HG03439 (cell line): ENCODE results near the gene DRC1.
A peak's percentile ranks its signal among the peaks of the same experiment; 100 is the strongest.

Experiments
- ATAC-seq: cut with Tn5 transposase; IDR thresholded peaks from one replicate; pipeline ENCODE4 v1.9.1; 2021; ENCODE audit warnings: mild to moderate bottlenecking, moderate library complexity; ENCODE audit not compliant: unreplicated experiment

Gene DRC1

DNA sequence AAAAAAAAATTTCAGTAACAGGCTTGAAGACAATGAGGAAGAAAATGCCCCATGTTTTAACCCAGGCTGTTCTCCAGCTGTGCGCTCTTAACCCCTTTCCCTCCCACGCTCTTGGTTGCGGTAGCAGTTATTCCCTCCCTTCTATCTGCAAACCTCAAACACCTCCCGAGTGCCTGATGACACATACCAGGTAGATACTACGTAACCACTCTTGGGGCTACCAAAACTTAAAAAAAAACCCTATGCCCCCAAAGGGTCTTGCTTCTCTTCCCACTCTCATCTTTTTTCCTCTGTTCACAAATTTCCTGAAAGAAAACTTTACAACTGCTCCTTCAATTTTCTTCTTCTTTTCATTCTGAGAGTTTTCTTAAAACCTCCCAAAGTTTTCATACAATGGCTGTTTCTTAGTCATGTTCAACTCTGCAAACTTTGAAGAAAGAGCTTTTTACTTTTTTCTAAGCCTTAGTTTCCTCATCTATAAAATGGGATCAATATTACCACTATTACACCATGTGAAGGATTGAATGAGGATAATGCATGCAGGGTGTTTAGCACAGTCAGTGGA is 4.9 kb upstream of the DRC1 start:
- no peak for ATAC-seq

DNA sequence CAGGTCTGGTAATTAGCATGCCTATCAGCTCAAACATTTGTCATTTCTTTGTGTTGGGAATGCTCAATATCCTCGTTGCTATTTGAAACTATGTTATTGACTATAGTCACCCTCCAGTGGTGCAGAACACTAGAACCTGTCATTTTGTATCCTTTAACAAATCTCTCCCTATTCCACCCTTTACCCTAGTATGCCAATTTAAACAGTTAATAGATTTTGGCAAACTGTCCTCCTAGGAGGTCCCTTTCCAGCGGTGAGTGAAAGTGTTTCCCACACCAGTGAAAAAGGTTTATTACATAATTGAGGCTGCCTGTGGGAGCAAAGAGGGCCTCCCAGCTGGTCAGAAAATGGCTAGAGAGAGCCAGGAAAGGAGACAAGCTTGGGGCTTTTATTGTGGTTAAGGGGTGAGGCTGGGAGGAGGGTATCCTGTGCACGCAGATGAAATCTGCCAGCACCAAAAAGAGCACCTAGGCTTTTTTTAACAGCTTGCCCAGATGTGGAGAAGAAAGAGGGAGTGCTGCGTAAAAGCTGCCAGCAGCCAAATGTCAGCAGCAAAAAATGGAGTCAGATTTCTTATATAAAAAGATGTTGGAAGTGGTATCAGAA is 1.8 kb upstream of the DRC1 start:
- no peak for ATAC-seq

DNA sequence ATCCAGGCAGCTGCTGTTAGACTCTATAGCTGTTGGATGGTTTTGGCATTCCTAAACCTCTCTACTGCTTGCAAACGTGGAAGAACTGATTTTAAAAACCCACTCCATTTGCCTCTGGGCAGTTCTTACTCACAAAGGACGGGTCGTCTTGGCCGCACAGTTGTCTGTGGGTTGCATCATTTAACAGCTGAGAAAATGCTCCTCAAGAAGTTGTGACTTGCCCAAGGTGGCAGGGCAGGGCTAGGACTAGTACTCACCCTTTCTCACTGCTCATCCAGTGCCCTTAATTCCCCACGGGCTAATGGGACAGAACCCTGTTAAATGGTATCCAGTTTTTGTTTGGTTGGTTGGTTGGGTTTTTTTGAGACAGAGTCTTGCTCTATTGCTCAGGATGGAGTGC is 997 bp upstream of the DRC1 start:
- ATAC-seq = no peak

DNA sequence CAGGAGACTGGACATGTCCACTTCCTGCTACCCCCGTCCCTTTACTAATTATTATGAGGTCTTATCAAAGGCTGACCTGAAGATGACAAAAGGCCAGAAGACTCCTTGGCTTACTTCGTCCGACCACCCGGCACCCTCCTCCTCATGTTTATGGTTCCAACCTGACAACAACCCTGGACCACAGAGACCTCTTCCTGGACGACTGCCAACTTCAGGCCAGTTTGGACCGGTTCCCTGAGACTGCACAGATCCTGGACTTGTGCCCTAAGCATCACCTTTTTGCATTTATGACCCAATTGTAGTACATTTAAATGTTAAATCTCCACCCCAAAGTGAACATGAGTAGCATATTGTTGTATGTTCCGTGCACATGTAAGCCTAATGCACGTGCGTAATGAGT is 5.8 kb downstream of the DRC1 start:
- no peak for ATAC-seq

DNA sequence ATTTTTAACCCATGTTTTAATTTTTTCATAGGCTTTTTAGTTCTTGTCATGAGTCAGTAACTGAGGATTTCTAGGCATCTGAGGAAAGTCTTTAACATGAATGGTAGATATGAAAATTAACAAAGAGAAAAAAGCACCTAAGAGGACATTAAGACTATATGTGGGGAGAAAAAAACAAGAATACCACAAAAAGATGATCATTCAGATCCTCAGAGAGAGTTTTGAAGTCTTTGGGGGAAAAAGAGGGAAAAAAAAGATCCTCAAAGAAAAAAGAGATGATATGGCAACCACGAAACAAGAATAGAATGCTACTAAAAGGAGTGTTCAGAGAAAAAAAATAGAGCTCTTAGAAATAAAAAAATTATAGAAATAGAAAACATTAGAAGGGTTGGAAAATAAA is 8.1 kb downstream of the DRC1 start:
- no peak for ATAC-seq

DNA sequence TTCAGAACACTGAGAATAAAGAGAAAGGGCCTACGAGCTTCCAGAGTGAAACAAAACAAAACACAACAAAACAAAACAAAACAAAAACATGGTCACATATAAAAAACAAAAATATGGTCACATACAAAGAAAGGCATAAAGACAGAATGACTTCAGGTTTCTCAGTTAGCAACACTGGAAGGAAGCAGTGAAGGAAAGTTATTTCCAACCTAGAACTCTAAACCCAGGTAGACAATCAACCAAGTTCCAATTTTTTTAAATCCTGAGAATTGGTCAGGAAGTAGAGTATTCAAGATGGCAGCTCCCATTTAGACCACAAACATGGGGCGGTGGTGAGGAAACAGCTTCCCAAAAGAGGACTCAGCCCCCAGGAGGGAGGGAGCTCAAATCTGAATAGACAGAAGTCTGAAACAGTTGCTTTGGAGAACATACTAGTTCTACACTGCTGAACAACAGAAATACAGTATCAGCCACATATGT is 9.1 kb downstream of the DRC1 start:
- no peak for ATAC-seq

DNA sequence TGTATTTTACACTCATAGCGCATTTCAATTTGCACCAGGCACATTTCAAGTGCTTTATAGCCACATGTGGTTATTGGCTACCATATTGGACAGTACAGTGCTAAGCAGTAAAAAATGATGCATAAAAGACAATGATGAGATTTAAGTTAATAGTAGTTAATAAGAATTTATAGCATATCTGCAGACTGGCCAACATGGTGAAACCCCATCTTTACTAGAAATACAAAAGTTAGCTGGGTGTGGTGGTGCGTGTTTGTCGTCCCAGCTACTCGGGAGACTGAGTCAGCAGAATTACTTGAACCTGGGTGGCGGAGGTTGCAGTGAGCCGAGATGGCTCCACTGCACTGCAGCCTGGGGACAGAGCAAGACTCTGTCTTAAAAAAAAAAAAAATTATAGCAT is 9.7 kb downstream of the DRC1 start:
- ATAC-seq = no peak

DNA sequence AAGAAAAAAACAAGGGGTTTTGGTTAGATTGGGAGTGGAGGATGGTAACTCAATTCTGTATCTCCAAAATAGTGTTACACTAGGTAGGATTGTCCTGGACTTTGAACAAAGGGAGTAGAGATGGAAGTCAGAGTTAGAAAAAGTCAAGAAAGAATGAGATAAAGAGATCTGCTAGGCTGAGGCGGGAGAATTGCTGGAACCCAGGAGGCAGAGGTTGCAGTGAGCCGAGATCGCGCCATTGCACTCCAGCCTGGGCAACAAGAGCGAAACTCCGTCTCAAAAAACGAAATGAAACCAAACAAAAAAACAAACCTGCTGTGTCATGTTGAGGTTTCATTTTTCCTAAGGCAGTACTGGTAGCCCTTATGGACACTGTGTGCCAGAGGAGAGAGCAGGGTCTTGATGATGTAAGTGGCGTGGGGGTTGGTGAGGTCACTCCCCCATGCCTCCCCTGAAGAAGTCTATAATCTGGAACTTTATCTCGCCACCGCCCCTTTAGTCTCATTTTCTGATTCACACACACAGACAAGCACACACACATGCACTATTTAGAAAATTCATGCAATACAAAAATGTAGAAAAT is 10.5 kb downstream of the DRC1 start:
- peak; percentile 76 for ATAC-seq

DNA sequence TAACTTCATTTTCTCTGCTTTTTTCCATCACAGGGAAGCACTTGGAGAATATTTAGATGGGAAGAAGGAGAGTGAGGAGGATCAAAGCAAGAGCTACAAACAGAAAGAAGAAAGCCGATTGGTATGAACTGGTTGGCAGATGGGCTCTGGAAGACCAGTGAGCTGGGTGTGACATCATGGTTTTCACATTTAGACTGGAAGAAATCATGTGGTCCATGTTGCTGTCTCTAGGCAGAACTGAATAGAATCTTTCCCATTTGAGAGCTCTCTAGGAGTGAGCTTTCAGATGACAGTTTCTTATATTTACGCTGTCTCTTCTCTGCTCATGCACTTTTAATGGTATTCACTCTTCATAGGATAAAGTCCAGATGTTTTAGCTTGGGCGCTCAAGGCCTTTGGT is 12.6 kb downstream of the DRC1 start:
- no peak for ATAC-seq

DNA sequence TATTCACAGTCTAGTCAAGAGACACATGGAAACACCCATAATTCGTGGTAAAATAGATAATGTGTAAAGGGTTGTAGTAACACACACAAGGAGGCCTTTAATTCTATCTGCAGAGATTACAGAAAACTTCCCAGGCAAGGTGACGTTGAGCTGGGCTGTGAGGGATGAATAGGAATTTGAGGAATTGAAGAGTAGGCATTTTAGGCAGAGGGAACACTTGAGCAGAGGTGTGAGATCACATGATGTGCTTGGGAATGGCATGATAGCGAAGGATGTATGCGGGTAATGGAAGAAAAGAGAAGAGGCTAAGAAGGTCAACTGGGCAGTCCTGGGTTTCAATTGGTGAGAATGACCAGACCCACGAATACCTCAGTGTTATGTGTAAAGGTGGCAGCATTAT is 20.2 kb downstream of the DRC1 start:
- ATAC-seq = no peak

DNA sequence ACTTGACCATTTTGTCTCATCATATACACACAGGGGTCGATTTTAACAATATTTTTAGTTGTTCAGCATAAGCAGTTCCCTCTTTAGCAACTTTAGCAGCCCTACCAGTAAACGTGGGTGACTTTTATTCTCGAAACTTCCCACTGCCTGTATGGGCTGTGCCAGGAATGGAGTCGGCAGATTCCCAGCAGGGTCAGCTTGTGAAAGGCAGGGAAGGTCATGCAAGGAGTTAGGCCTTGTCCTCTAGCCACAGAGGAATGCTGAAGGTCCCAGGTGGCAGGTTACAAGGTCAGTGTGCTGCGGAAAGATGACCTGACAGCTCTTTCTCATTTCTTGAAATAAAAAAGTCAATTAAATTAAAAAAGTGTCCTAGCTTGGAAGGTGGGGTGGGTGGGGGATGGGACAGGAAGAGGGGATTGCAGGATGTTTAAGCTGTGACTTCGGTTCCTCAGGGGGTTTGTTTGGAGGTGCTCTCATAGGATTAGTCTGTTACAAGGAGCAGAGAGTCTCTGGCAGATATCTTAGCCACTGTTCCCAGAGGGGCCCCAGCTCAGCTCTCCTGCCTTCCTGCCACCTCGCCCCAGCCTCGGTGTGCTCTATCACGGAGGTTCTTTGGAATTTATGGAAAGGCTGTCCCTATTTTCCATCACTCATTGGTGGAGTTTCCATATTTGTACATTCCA is 21.4 kb downstream of the DRC1 start:
- no peak for ATAC-seq

DNA sequence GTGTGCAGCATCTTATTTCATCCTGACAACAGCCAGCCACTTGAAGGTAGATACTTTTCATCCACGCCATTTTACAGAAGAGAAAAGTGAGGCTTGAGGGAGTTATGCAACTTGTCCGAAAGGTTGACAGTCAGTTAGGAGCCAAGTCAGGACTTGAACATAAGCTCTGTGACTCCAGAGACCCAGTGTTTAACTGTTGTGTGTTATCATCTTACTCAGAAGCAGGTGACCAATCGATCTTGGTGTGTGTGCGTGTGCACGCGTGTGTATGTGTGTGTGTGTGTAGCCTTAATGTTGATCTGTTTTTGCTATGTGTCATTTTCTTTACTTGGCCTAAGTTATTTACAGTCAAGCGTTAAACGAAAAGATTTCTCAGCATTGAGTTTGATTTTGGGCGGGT is 22.0 kb downstream of the DRC1 start:
- no peak for ATAC-seq

DNA sequence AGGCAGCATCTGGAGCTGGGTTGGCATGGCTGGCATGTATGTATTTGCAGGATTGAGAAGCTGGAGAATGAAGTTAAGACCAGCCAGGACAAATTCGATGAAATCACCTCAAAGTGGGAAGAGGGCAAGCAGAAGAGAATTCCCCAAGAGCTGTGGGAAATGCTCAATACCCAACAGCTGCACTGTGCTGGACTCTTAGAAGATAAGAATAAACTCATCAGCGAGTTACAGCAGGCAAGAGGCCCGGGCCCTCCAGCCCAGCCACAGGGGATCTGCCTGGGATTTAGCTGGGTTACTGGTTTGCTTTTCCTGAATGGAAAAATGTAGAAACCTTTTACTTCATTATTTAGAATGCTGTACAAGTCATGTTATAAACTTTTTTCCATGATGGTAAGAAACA is 22.5 kb downstream of the DRC1 start:
- ATAC-seq = no peak

DNA sequence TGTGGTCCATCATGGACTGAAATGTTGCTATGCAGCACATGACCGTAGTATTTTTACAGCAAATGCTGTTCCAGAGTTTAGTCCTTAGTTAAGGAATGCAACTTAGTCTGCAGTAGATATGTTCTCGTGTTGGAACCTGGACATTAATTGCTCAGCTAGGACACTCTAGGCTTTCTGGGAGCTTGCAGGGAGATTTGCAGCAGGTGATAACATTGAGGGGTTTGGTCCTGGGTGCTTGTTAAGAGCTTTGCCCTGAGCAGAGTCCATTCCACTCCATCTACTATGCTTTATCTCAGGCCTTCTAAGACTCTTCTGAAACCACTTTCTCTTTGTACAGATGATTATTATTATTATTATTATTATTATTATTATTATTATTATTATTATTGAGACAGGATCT is 27.1 kb downstream of the DRC1 start:
- ATAC-seq = no peak

DNA sequence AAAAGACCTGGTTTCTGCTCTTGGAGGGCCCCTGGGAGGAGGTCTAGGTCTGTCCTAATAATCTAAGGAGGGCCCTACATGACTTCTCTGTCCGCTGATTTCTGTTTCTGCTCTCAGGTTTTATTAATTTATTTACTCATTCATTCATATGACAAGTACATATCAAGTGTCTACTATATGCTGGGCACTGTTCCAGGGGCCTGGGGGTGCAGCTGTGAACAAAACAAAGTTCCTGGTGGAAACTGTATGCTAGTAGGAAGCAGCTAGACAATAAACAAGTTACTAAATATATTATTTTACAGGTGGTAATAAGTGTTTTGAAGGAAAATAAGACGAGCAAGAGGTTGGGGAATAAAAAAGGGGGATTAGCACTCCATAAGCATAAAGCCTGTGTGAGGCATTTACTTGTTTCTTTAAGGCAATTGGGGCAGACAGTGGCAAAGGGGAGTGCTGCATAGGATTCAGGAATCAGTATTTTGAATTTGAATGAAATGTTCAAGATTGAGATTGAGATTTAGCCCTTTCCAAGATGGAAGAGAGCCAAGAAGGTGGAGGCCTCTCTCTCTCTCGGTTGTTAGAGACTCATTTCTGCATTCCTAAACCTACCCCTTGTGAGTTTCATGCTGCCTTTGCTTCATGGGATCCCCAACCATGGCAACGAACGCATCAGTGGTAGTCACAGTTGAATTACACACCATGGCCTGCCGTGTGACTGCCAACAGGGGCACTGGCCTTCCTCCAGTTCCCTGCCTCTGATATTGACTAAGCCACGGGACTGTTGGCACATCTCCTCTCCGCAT is 28.3 kb downstream of the DRC1 start:
- no peak for ATAC-seq

DNA sequence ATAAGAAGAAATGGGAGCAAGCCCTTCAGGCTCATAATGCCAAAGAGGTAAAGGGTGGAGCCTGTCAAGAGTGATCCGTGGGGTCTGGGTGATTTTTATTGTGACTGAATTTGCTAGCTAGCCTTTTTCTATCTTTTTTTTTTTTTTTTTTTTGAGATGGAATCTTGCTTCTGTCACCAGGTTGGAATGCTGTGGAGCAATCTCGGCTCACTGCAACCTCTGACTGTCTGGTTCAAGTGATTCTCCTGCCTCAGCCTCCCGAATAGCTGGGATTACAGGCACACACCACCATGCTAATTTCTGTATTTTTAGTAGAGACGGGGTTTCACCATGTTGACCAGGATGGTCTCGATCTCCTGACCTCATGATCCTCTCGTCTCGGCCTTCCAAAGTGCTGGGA is 29.1 kb downstream of the DRC1 start:
- ATAC-seq = no peak

DNA sequence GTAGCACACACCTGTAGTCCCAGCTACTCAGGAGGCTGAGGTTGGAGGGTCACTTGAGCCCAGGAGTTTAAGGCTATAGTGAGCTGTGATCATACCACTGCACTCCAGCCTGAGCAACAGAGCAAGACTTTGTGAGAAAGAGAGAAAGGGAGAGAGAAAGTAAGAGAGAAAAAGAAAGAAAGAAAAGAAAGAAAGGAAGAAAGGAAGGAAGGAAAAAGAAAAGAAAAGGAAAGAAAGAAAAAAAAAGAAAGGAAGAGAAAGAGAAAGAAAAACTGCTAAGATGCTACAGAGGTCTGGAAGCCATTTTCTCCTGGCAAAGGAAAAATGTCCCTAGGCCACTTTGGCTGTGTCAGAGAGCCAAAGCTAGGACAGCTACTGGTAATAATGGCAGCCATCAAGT is 30.6 kb downstream of the DRC1 start:
- no peak for ATAC-seq

DNA sequence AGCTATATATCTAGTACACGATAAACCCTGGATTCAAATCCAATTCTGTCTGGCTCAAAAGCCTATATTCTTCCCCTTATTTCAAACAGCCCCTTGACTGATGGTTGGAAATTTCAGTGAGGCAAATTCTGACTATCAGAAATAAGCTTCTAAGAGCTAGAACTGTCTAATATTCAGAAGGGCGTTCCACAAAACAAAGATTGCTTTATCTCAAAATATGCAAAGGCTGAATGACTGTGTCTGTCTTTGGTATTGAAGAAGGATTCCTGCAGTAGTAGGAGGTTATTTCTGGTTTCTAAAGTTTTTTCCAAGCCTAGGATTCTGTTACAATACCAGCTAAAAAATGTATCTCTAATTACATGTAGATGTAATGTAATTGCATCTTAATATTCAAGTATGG is 31.1 kb downstream of the DRC1 start:
- no peak for ATAC-seq

DNA sequence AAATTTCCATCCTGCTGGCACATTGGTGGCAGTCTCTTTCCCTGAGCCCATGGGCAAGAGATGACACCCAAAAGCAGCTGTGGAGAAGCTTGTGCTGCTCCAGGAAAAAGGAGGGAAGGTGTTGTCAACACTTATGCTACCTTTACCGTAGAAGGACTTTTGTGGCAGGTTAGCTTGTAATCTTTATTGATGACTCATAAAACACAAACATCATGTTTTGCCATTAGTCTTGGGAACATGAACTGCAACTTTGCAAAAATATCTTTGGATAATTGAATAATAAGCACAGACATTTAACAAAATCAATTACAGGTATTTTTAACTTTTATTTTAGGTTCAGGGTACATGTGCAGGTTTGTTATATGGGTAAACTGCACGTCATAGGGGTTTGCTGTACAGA is 33.4 kb downstream of the DRC1 start:
- ATAC-seq = no peak

DNA sequence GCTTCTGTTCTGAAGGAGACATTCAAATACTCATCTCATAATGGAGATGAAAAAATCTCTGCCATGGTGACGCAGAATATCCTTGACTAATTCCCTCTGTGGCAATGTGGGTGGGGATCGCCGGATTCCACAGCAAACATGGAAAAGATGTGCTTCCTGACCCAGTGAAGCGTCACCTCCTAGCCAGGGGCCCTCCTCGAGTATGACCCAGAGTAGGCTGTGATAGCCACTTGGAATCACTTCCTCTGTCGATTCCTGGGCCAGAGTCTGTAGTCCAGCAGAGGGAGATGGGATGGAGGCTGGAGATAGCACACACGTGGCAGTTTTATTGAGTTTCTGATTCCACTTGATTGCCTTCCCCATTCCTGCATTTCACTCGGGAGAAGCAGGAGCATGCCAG is 36.8 kb downstream of the DRC1 start:
- no peak for ATAC-seq

DNA sequence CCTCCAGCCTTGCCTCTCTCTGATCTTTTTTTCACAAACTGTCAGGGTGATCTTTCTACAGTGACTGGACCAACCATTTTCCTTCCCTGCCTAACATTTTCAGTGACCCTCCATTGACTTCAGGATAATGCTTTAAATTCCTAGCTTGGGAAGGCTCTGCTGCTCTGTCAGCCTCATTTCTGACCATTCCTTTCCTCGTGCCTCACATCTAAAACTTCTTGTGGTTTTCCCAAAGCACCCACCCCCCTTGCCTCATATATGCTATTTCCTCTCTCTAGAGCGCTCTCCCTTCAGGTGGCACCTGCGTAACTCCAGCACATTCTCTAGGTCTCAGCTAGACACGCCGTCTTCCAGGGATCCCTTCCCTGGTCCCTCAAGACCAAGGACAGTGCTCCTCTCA is 37.2 kb downstream of the DRC1 start:
- no peak for ATAC-seq

DNA sequence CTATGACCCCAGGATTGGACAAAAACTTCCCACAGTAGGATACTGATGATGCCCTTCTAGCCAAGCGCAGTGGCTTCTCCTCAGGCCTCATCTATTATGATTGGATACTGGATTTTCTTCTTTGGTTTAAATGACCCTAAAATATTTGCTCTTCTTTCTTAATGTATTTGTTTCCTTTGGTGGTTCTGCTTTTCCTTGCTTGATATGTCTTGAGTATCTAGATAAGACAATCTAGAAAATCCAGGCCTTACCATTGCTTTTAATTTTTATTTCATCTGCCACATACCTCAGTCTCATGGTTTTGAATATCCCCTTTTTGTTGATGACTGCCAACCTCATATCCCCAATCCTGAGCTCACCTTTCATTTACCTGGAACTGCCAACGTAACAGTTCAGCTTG is 40.6 kb downstream of the DRC1 start:
- no peak for ATAC-seq
